Measurements from ENCODE around the gene SLC5A2.
"Not testable (repeated sequence)": the region's sequence is repeated elsewhere in the genome, so short reads cannot be mapped to it uniquely, and the experiment has no call there.

Gene SLC5A2

DNA sequence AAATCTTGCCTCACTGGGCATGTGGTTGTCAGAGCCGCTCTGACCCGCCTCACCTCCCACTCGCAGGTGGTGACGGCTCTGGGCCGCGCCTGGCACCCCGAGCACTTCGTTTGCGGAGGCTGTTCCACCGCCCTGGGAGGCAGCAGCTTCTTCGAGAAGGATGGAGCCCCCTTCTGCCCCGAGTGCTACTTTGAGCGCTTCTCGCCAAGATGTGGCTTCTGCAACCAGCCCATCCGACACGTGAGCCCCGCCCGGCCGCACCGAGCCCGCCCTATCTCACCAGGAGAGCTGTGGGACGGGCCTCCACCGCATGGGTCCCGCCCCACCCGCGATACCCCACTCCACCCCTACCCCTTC lies 7.0 kb upstream of the SLC5A2 start:
- DNase-seq (ENCODE audit: low spot score), result no peak

GRCh38 chr16:31476303-31477219 lies 6.4 kb upstream of the SLC5A2 start:
- DNase-seq (ENCODE audit: low spot score), result peak; percentile 70

DNA sequence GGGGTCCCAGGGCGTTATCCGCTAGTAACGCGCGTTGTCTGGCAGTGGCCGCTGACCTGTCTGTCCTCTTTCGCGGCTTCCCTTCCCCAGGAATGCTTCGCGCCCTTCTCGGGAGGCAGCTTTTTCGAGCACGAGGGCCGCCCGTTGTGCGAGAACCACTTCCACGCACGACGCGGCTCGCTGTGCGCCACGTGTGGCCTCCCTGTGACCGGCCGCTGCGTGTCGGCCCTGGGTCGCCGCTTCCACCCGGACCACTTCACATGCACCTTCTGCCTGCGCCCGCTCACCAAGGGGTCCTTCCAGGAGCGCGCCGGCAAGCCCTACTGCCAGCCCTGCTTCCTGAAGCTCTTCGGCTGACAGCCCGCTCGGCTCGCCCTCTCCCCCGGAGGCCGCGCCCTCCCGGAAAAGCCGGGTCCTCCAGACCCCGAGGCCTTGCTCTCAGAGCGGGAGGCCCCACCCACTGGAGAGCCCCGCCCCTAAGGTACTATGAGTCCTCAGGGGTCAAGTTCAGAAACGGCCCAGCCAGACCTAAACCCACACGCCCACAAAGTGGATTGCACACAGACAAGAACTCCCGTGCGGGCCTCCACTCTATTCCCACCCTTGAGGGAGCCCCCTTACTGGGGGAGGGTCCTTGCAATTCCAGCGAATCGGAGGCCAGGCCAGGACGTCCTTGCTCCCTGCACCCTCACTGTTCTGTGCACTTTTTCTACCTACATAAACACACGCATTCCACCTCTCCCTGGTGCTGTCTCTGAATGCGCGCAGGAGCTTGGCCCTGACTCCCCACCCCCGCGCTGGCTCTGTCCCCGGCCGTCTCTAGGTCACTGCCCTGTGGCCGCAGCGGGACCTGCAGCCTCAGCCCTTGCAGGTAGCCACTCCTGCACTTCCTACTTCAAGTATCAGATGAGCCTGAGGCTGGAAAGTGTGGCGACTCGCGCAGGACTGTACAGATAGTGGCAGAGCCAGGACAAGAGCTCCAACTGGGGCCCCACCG lies 5.4 kb upstream of the SLC5A2 start:
- peak; percentile 68 for DNase-seq (ENCODE audit: low spot score)

DNA sequence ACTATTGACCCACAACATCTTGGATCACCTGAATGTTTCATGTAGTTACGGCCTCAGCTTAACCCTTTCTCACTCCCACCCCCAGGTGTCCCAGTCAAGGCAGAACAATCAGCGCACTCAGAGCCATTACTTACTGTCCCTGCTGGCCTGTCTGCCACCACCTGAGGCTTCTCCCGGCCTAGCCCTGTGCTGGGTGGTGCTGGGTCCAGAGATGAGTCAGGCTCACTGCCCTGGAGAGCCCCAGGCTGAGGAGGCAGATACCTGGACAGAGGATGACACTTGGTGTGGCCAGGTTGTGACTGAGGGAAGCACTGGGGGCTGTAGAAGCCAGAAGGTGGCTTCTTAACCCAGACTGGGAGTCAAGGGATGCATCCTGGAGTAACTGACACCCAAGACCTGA lies 4.0 kb upstream of the SLC5A2 start:
- no peak for DNase-seq (ENCODE audit: low spot score)

GRCh38 chr16:31479751-31480150 lies 3.2 kb upstream of the SLC5A2 start:
- no peak for DNase-seq (ENCODE audit: low spot score)

- DNase-seq (ENCODE audit: low spot score), result no peak
Measured at GRCh38 chr16:31480851-31481536, 1.9 kb upstream of the SLC5A2 start.

- not testable (repeated sequence) for DNase-seq (ENCODE audit: low spot score)
Measured at GRCh38 chr16:31484048-31484447, 1.1 kb downstream of the SLC5A2 start.

GRCh38 chr16:31484491-31485171 lies 1.7 kb downstream of the SLC5A2 start:
- DNase-seq (ENCODE audit: low spot score), result peak; percentile 95

DNA sequence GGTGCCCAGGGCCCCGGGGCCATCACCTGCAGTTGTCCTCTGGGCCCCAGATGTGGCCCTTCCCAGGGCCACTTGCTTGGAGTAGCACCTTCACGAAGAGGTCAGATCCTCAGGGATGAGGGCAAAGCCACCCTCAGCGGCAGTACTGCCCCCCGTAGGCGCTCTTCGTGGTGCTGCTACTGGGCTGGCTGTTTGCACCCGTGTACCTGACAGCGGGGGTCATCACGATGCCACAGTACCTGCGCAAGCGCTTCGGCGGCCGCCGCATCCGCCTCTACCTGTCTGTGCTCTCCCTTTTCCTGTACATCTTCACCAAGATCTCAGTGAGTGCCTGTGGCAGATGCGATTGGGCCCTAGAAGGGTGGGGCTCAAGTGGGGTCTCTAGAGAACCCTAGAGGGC lies 2.6 kb downstream of the SLC5A2 start:
- no peak for DNase-seq (ENCODE audit: low spot score)

DNA sequence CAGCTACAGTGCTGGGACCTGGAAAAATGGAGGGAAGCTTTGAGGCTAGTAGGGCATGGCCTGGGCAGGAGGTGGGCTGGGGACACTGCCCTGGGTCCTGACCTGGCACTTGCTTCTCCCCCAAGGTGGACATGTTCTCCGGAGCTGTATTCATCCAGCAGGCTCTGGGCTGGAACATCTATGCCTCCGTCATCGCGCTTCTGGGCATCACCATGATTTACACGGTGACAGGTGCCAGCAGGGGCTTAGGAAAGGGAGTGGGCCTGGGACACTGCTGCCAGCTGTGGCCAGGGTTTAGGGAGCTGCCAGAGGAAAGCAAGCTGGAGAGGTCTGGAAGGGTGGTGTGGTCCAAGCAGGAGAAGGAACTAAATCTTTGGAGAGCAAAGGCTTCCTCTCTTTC lies 3.1 kb downstream of the SLC5A2 start:
- DNase-seq (ENCODE audit: low spot score), result no peak

DNA sequence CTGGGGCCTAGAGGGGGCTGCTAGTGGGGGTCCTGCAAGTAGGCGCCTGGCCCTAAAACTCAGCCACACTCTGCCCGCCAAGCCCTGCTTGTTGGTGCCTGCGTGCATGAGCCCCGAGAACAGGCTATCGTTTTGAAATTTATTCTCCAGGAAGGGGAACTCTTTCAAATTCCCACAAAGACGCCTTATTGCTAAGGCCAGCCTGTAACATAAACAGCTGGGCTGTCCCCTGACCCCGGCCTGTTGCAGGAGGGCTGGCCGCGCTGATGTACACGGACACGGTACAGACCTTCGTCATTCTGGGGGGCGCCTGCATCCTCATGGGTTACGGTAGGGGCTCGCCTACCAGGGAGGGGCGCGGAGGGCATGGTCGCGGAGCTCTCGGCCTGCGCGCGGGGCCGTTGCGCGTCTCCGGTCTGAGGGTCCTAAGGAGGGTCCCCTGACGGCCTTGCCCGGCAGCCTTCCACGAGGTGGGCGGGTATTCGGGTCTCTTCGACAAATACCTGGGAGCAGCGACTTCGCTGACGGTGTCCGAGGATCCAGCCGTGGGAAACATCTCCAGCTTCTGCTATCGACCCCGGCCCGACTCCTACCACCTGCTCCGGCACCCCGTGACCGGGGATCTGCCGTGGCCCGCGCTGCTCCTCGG lies 4.3 kb downstream of the SLC5A2 start:
- no peak for DNase-seq (ENCODE audit: low spot score)

DNA sequence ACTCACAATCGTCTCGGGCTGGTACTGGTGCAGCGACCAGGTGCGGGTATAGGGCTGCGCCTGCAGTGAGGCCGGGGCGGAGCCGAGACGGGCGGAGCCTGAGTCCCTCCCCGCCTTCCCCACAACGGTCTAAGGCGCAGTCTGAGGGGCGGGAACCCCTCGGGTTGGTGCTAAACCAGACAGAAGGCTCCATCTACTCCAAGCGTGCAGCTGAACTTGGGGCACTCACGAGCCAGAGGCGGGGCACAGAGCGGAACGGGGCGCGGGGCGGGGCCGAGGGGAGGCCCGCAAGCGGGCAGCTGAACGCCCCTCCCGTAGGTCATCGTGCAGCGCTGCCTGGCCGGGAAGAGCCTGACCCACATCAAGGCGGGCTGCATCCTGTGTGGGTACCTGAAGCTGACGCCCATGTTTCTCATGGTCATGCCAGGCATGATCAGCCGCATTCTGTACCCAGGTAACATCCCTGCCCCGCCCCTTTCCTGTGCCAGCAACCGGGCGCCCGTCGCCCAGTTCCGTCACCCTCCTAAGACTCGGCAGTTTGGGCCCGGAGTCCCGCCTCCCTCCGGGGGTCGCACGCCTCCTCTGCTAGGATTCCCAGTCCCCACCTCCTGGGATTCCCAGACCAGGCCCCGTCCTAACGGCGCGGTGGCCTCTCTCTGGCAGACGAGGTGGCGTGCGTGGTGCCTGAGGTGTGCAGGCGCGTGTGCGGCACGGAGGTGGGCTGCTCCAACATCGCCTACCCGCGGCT lies 5.0 kb downstream of the SLC5A2 start:
- DNase-seq (ENCODE audit: low spot score), result peak; percentile 64

GRCh38 chr16:31488468-31489297 lies 5.8 kb downstream of the SLC5A2 start:
- no peak for DNase-seq (ENCODE audit: low spot score)

DNA sequence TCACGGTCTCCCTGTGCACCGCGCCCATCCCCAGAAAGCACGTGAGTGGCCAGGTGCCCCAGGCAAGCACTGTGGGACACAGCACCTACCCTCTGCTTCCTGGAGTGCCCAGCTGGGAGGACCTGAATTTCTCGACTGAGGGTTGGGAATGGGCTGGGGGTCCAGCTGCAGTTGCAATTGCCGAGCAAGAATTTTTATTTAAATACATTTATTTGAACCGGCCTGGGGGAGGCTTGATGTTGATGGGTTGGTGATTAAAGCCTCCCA lies 6.3 kb downstream of the SLC5A2 start:
- no peak for DNase-seq (ENCODE audit: low spot score)

DNA sequence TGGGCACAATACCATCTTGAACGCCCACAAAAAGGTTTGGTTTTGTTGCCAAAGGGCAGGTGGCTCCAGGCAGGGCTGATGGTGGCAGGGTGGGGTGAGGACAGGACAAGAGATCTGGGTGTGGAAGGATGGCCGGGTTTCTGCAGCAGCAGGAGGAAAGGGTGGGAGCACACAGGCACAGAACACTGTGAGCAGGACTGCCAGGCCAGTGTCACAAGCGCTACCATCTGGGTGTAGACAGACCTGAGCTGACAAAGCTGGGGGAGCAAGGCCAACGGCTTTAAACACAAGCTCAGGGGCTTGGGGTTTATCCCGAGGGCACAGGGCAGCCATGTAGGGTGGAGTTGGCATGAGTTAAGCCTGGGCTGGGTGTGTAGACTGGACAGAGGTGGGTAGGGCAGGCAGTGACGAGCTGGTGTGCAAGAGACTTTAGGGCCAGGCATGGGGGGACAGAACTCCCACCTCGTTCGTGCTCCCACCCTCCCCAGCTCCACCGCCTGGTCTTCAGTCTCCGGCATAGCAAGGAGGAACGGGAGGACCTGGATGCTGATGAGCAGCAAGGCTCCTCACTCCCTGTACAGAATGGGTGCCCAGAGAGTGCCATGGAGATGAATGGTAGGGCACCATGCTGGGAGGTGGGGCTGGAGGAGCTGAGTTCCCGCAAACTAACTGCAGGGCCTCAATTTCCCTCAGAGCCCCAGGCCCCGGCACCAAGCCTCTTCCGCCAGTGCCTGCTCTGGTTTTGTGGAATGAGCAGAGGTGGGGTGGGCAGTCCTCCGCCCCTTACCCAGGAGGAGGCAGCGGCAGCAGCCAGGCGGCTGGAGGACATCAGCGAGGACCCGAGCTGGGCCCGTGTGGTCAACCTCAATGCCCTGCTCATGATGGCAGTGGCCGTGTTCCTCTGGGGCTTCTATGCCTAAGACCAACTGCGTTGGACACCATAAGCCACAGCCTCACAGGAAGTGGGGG lies 7.0 kb downstream of the SLC5A2 start:
- no peak for DNase-seq (ENCODE audit: low spot score)

DNA sequence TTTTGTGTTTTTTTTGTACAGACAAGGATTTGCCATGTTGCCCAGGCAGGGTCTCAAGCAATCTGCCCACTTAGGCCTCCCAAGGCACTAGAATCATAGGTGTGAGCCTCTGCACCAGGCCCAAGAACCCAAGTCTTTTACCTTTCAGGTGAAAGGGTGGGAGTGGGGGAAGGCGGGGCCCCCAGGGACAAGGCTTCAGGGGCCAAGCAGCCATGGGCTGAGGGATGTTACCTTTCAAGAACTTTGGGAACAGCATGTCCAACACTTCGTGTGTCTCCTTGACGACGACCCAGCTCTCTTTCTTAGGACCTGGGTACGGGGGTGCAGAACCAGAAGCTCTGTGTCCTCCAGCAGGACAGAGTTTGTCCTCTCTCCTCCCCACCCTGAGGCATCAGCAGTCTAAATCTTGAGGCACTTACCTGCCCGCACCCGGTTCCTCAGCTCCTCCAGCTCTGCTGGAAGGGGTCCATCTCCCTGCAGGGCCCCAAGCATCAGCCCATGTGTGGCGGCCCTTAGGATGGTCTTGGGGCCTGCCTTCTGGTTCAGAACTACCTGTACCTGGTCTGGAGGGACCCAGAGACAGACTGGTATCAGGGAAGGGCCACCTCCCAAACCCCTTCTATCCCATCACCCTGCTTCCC lies 9.0 kb downstream of the SLC5A2 start:
- DNase-seq (ENCODE audit: low spot score), result no peak

- DNase-seq (ENCODE audit: low spot score), result no peak
Measured at GRCh38 chr16:31493506-31494125, 10.7 kb downstream of the SLC5A2 start.

GRCh38 chr16:31496670-31497069 lies 13.7 kb downstream of the SLC5A2 start:
- DNase-seq (ENCODE audit: low spot score), result no peak
